Activated CD4-positive, alpha-beta T cell treated with anti-CD3 and anti-CD28 coated beads for 24 hours (primary cell): ENCODE data around the gene AOC3.
"Not testable (repeated sequence)": the region's sequence is repeated elsewhere in the genome, so short reads cannot be mapped to it uniquely, and the experiment has no call there.

Experiments
- DNase-seq, 2 donors: peaks; one replicate each; pipeline ENCODE4 v3.0.0-alpha.2; 2020; ENCODE audit warnings: low read depth in 2 of 2

The AOC3 gene

GRCh38 chr17:42867694-42868261, 16.8 kb downstream of the AOC3 start:
- not testable (repeated sequence) for DNase-seq

DNA sequence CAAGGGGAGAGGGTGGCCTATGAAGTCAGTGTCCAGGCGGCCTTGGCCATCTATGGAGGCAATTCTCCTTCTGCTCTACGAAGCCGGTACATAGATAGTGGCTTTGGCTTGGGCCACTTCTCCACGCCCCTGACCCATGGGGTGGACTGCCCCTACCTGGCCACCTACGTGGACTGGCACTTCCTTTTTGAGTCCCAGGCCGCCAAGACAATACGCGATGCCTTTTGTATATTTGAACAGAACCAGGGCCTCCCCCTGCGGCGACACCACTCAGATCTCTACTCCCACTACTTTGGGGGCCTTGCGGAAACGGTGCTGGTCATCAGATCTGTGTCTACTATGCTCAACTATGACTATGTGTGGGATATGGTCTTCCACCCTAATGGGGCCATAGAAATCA, 17.3 kb downstream of the AOC3 start:
- DNase-seq = no peak

GRCh38 chr17:42871647-42872046, 20.6 kb downstream of the AOC3 start:
- no peak for DNase-seq

GRCh38 chr17:42872251-42872965, 21.4 kb downstream of the AOC3 start:
- no peak for DNase-seq

DNA sequence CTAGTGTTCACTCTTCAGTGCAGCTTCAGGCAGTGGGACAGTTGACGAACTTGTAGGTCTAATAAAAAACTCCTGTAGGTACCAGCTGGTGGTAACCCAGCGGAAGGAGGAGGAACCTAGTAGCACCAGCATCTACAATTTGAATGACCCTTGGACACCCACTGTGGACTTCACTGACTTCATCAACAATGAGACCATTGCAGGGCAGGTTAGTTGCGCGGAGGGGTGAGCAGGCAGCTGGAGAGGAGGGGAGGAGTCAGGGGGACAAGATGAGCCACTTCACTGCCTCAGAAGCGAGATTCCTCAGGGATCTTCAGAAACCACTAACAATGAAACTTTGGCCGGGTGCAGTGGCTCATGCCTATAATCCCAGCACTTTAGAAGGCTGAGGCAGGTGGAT, 22.3 kb downstream of the AOC3 start:
- no peak for DNase-seq

GRCh38 chr17:42873932-42874695, 23.1 kb downstream of the AOC3 start:
- not testable (repeated sequence) for DNase-seq

DNA sequence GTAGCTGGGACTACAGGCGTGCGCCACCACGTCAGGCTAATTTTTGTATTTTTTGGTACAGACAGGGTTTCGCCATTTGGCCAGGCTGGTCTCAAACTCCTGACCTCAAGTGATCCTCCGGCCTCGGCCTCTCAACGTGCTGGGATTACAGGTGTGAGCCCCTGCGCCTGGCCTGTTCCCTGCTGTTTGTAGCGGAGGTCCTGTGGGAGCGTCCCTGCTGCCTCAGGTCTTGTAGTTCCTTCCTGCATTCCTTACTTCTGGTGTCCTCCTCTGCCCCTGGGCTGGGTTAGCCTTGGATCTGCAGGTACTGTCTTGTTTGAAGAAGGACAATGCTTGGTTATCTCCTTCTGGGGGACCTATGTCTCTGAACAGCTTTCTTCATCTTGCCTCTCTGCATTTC, 26.0 kb downstream of the AOC3 start:
- no peak for DNase-seq

- no peak for DNase-seq
These were observed 27.3 kb downstream of the AOC3 start for GRCh38 chr17:42878123-42878880.

DNA sequence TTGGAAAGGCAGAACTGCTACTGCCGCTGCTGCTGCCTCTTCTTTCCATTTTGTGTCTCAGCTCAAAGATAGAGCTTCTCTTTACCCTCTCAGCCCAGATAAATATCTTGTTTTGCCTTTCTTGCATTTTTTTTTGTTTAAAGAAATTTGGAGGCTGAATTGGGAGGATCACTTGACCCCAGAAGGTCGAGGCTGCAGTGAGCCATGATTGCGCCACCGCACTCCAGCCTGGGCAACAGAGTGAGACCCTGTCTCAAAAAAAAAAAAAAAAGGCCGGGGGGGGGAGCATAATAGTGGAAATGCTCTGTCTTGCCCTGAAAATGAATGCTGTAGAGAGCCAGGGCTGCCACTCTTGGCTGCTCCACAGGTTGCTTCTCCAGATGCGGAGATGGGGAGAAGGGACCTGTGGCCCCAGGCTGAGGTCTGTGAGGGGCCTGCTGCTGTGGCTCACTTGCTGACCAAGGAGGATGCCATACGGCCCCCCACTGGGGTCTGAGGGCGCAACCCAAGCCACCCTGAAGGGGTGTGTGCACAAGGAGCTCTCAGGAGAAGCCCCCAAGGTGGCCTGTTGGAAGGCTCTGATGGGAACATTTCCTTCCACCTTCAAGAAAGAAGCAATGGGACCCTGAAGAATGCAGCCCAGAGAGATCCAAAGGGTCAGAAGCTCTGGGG, 28.1 kb downstream of the AOC3 start:
- DNase-seq = no peak

DNA sequence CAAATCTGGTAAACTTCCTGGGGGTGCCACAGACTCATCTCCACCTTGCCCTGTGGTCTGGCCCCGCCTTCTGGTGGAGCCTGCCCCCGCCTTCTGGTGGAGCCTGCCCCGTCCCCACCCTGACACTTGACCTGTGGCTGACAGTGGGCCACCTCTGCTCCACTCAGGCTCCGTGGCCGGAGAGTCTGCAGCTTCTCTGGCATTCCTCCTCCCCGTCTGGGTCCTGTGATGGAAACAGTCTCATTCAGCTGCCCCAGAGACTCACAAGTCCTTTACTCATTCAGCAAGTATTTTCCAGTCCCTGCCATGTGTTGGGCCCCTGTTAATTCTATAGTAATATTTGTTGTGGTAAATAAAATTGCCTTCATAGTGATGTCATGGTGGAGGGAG, 28.6 kb downstream of the AOC3 start:
- DNase-seq = no peak

DNA sequence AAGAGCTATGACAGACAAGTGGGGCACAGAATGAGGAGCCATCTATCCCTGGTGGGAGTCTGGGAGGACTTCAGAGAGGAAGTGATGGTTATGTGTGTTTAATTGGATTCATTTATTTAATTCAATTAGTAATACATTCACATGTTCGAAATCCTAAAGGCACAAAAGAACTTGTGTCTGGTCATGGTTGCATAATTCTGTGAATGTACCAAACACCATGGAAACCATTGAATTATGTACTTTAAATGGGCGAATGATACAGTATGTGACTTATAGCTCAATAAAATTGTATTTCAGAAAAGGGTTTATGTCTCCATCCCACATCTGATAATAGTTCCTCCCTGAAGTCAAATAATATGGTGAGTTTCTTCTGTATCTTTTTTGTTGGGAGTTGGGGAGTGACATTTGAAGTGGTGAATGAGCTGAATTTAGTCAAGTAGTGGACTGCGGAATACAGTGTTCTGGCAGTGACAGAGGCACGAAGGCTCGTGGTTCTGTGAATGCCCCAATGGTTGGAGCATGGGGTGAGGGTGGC, 29.8 kb downstream of the AOC3 start:
- DNase-seq = no peak

DNA sequence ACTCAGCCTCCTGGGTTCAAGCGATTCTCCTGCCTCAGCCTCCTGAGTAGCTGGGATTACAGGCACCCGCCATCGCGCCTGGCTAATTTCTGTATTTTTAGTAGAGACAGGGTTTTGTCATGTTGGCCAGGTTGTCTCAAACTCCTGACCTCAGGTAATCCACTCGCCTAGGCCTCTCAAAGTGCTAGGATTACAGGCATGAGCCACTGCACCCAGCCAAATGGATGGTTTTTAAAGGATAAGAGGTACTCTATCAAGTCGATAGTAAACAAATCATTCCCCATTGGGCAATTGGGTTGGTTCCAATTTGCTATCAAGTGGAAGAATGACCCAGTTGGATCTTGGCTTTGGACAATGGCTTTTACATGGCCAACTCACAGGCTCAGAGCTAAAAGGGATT, 30.7 kb downstream of the AOC3 start:
- DNase-seq = not testable (repeated sequence)

GRCh38 chr17:42882166-42882565, 31.2 kb downstream of the AOC3 start:
- DNase-seq = no peak

GRCh38 chr17:42883802-42884558, 33.0 kb downstream of the AOC3 start:
- DNase-seq = no peak

DNA sequence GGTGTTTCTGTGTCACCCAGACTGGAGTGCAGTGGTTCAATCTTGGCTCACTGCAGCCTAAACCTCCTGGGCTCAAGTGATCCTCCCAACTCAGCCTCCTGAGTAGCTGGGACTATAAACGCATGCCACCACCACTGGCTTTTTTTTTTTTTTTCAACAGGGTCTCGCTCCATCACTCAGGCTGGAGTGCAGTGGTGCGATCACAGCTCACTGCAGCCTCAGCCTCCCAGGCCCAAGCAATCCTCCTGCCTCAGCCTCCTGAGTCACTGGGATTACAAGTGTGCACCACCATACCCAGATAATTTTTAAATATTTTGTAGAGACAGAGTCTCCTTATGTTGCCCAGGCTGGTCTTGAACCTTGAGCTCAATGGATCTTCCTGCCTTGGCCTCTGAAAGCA, 34.8 kb downstream of the AOC3 start:
- not testable (repeated sequence) for DNase-seq

- no peak for DNase-seq
These were observed 35.5 kb downstream of the AOC3 start for GRCh38 chr17:42886283-42887176.

DNA sequence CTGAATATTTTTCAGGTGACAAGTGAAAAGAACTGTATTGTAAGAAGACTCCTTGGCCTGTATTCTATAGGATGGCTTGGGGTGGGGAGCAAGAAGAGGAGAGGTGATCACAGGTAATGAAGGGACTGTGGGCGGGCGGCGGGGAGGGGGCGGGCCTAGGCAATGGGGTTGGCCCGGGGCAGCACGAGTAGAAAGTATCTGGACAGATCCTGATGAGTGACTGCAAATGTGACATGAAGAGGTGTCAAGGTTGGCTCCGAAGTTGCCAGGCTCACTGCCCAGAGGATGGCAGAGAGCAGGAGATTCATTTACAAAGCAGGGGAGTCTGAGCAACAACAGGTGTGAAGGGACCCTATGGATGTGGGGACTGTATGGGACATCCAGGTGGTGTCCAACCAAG, 38.8 kb downstream of the AOC3 start:
- DNase-seq = no peak

GRCh38 chr17:42891539-42892152, 40.6 kb downstream of the AOC3 start:
- DNase-seq = no peak

- DNase-seq = no peak
These were observed 42.4 kb downstream of the AOC3 start for GRCh38 chr17:42893359-42893758.
